ENCODE data around the gene OR2T11. TPM values are rescaled to one million over a fixed set of nuclear protein-coding genes. Genes with fewer than 3 reads are reported as not detected.
"Not testable (repeated sequence)": the region's sequence is repeated elsewhere in the genome, so short reads cannot be mapped to it uniquely, and the experiment has no call there.

The OR2T11 gene
- total and polyA plus RNA-seq, 4 experiments from 2014 or later, result not detected

DNA sequence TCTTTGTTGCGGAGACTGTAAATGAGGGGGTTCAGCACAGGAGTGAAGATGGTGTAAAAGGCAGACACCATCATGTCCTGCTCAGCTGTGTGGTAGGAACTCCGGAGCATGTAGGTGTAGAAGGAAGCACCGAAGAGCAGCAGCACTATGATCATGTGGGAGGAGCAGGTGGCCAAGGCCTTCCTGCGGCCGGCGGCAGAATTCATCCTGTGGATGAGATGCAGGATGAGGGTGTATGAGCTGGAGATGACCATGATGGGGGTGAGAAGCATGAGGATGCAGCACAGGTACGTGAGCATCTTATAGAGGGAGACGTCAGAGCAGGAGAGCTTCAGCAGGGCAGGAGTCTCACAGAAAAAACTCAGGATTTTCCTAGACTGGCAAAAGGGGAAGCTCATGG lies 61.0 kb downstream of the OR2T11 start:
- H3K9me3 Mint-ChIP-seq; DNase-seq; H3K27me3 Mint-ChIP-seq; H3K4me1 Mint-ChIP-seq; H3K36me3 ChIP-seq (ENCODE audit: insufficient read depth, low read length); CTCF ChIA-PET (ENCODE audit: partially characterized antibody); POLR2A ChIA-PET (ENCODE audit: partially characterized antibody); intact Hi-C loops (cut with micrococcal nuclease); H3K4me3 ChIP-seq (ENCODE audit: low read length in 2 of 2); H3K27ac Mint-ChIP-seq; H3K27ac ChIP-seq (ENCODE audit: low read depth, low read length); H3K4me1 ChIP-seq (ENCODE audit: insufficient read depth, low read length); H3K4me3 Mint-ChIP-seq; H3K36me3 Mint-ChIP-seq; H3K27me3 ChIP-seq (ENCODE audit: insufficient read depth, low read length); H3K9me3 ChIP-seq (ENCODE audit: control insufficient read depth in 1 of 2, low read length in 2 of 2): not testable (repeated sequence)

Other genes with a start within 250 kb of the OR2T11 start
- not detected for gene OR2T1, start 232.0 kb downstream of the OR2T11 start, total RNA-seq
- not detected for gene OR2T1, start 232.0 kb downstream of the OR2T11 start, polyA plus RNA-seq
- not detected for gene OR2T2, start 189.5 kb downstream of the OR2T11 start, total RNA-seq
- not detected for gene OR2T2, start 189.5 kb downstream of the OR2T11 start, polyA plus RNA-seq
- not detected for gene OR2T3, start 161.7 kb downstream of the OR2T11 start, total RNA-seq
- not detected for gene OR2T3, start 161.7 kb downstream of the OR2T11 start, polyA plus RNA-seq
- not detected for gene OR2T5, start 146.5 kb downstream of the OR2T11 start, total RNA-seq
- not detected for gene OR2T5, start 146.5 kb downstream of the OR2T11 start, polyA plus RNA-seq
- gene OR2G6, start 127.0 kb downstream of the OR2T11 start, total RNA-seq, result not detected
- not detected for gene OR2G6, start 127.0 kb downstream of the OR2T11 start, polyA plus RNA-seq
- not detected for gene OR2T29, start 72.3 kb downstream of the OR2T11 start, total RNA-seq
- gene OR2T29, start 72.3 kb downstream of the OR2T11 start, polyA plus RNA-seq, result not detected
- gene OR2T34, start 60.3 kb downstream of the OR2T11 start, total RNA-seq, result not detected
- gene OR2T34, start 60.3 kb downstream of the OR2T11 start, polyA plus RNA-seq, result under 1 TPM in 1 of 2 donors, not detected in 1; 0.32 TPM
- gene OR2T10, start 37.4 kb downstream of the OR2T11 start, total RNA-seq, result not detected
- not detected for gene OR2T10, start 37.4 kb downstream of the OR2T11 start, polyA plus RNA-seq
- gene OR2T35, start 10.2 kb upstream of the OR2T11 start, total RNA-seq, result not detected
- not detected for gene OR2T35, start 10.2 kb upstream of the OR2T11 start, polyA plus RNA-seq
- not detected for gene OR2T27, start 20.4 kb upstream of the OR2T11 start, total RNA-seq
- not detected for gene OR2T27, start 20.4 kb upstream of the OR2T11 start, polyA plus RNA-seq
- gene OR14I1, start 67.7 kb upstream of the OR2T11 start, total RNA-seq, result not detected
- not detected for gene OR14I1, start 67.7 kb upstream of the OR2T11 start, polyA plus RNA-seq
- not detected for gene LYPD8, start 120.7 kb upstream of the OR2T11 start, total RNA-seq
- not detected for gene LYPD8, start 120.7 kb upstream of the OR2T11 start, polyA plus RNA-seq
- gene SH3BP5L, start 190.8 kb upstream of the OR2T11 start, total RNA-seq, result 10 to 100 TPM; 40.9 to 43.4 TPM
- gene SH3BP5L, start 190.8 kb upstream of the OR2T11 start, polyA plus RNA-seq, result 1 to 10 TPM in 1 of 2 donors, under 1 TPM in 1; 0.77 to 4.4 TPM
- 10 to 100 TPM; 39.7 to 42.8 TPM for gene ZNF672, start 203.1 kb upstream of the OR2T11 start, total RNA-seq
- gene ZNF672, start 203.1 kb upstream of the OR2T11 start, polyA plus RNA-seq, result 10 to 100 TPM; 12.4 to 29.2 TPM
- 10 to 100 TPM; 70.8 to 74.8 TPM for gene ZNF692, start 224.0 kb upstream of the OR2T11 start, total RNA-seq
- gene ZNF692, start 224.0 kb upstream of the OR2T11 start, polyA plus RNA-seq, result 10 to 100 TPM; 10.9 to 13.0 TPM